HG03520 (cell line): Measurements from ENCODE around the gene MAZ.
"Not testable (repeated sequence)": the region's sequence is repeated elsewhere in the genome, so short reads cannot be mapped to it uniquely, and the experiment has no call there.

ENCODE experiments used
- ATAC-seq: cut with Tn5 transposase; IDR thresholded peaks from one replicate; pipeline ENCODE4 v1.9.1; 2021; ENCODE audit warnings: mild to moderate bottlenecking, moderate library complexity; ENCODE audit not compliant: unreplicated experiment

MAZ gene

DNA sequence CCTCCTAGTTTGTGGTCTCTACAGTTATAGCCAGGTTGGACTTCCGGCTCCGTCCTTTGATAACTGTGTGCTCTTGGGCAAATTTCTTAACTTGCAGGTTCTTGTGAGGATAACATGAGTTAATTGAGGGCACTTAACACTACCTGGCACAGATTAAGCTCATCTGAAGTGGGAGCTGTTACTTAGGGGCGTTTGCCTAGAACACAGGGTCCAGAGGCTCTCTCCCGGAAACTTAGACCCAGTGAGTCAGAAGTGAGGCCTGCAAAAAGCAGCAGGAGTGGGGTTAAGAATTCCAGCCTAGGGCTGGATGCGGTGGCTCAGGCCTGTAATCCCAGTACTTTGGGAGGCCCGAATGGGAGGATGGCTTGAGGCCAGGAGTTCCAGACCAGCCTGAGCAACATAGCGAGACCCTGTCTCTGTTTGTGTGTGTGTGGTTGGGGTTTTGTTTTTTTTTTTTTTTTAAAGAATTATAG lies 15.3 kb downstream of the MAZ start:
- no peak for ATAC-seq

DNA sequence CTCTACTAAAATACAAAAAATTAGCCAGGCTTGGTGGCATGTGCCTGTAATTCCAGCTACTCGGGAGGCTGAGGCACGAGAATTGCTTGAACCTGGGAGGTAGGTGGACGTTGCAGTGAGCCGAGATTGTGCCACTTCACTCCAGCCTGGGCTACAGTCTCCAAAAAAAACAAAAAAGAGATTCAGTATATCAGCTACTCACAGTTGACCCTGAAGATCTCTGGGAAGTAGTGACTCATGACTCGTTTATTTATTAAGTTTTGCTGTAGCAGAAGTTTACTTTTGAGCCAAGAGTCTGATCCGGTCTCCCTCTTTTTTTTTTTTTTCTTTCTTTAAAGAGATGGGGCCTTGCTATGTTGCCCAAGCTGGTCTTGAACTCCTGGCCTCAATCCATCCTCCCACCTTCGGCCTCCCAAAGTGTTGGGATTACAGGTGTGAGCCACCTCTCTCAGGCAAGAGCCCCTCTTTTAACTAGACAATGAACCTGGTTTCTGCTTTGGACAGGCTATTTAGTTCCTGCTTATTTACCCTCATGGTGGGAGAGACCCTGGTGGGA lies 18.3 kb downstream of the MAZ start:
- ATAC-seq = no peak

DNA sequence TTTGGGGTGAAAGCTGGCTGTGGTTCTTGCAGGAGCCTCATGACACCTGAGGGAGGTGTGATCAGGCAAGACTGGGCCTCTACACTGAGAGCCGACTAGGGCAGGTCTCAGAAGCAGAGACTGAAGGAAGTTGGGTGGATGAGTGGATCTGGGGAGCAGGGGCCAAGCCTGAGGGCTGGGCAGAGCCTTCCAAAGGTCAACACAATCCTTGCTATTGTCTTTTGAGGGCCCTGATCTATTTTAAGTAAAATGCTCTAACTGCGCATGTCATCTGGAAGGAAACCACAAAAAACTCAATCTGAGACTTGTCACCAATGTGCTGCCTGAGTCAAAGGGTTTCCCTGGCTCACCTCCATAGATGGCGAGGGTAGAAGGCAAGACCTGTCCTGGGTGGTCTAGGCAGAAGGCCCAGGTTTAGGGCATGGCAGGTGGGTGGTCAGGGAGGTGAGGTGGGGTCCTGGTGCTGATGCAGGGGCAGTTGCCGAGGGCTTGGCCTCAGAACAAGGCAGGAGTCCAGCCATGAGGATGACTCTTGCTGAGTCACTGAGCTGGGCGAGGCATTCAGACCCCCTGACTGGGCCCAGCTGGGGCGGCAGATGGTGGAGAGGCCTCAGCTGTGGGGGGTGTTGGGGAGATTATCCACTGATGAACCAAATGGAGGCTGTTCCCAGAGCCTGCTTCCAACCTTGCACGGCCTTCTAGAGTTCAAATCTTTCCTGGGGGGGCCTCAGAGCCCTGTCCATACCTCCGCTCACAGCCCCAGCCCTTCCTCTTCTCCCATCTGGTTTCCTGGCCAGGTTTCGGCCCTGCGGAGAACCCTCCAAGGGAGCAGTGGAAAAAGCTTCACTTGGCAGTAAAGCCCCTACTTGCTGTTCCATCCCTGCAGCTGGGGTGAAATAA lies 19.1 kb downstream of the MAZ start:
- ATAC-seq = no peak

DNA sequence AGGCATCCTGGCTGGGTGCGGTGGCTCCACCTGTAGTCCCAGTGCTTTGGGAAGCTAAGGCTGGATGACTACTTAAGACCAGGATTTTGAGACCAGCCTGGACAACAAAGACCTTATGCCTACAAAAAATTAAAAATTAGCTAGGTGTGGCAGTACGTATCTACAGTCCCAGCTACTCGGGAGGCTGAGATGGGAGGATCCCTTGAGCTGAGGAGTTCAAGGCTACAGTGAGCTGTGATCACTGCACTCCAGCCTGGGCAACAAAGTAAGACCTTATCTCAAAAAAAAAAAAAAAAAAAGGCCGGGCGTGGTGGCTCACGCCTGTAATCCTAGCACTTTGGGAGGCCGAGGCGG lies 20.0 kb downstream of the MAZ start:
- no peak for ATAC-seq

DNA sequence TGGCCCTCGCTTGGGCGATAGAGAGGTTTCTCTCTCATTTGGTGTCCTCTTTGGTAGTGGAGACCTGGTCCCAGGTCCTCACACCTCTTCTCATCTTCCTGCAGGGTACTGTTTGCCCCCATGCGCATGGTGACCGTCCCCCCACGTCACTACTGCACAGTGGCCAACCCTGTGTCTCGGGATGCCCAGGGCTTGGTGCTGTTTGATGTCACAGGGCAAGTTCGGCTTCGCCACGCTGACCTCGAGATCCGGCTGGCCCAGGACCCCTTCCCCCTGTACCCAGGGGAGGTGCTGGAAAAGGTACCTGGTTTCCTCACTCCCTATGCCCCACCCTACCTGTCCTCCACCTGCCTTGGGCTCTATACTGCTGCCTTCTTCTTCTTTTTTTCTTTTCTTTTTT lies 24.4 kb downstream of the MAZ start:
- no peak for ATAC-seq

DNA sequence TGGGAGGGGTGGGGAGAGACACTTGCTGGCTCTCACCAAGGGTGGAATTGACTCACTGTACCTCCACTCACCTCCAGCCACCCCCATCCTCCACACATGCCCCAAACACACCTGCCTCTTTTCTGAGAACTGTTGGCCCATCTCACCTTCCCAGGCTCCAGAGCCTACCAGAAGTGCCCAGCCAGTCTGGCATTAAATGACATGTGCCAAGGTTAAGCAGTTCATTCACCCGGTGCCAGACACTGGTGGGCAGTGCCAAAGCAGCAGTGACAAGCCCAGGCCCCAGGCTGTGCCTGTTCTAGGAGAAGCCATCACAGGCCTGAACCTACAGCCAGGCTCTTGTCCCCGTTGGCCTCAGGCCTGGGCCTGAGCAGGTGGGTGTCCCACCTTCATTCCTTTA lies 25.2 kb downstream of the MAZ start:
- ATAC-seq = no peak

DNA sequence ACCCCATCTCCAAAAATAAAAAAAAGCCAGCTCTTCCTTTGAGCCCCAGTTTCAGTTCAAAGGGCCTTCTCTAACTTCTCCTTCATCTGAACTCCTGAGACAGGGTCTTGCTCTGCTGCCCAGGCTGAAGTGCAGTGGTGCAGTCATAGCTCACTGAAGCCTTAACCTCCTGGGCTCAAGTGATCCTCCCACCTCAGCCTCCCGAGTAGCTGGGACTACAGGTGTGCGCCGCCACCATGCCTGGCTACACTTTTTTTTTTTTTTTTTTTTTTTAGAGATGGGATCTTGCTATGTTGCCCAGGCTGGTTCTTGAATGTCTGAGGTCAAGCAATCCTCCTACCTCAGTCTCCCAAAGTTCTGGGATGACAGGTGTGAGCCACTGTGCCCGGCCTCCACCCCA lies 26.9 kb downstream of the MAZ start:
- not testable (repeated sequence) for ATAC-seq

DNA sequence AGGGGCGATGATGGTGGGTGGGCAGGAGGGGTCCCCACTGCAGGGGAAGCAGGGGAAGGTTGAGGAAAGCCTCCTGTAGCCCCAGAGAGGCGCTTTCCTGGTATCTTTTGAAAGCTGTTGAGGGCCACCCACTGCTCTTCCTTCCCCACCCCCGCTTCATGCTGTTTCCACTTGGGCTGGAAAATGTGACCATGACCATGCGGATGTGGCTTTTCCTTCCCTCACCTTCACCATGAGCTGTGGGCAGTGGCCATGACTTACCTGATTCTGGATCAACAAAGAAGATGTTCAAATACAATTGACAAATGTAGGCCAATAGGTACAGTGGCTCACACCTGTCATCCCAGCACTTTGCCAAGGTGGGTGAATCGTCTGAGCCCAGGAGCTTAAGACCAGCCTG lies 27.8 kb downstream of the MAZ start:
- no peak for ATAC-seq

DNA sequence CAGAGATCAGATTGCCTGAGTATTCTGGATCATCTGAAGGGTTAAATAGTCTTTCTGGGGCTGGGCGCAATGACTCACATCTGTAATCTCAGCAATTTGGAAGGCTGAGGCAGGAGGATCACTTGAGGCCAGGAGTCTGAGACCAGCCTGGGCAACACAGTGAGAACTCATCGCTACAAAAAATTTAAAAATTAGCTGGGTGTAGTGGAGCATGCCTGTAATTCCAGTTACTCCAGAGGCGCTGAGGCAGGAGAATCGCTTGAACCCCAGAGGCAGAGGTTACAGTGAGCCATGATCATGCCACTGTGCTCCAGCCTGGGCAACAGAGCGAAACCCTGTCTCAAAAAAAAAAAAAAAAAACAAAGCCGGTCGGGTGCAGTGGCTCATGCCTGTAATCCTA lies 29.6 kb downstream of the MAZ start:
- no peak for ATAC-seq

DNA sequence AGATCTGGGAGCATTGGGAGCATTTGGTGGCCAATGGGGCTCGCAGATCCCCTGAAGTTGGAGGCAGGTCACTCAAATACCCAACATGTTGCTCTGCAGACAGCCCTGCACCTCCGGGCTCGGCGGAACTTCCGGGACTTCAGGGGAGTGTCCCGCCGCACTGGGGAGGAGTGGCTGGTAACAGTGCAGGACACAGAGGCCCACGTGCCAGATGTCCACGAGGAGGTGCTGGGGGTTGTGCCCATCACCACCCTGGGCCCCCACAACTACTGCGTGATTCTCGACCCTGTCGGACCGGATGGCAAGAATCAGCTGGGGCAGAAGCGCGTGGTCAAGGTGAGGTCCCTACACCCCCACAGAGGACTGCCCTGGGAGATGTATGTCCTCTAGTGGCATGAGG lies 30.3 kb downstream of the MAZ start:
- no peak for ATAC-seq

DNA sequence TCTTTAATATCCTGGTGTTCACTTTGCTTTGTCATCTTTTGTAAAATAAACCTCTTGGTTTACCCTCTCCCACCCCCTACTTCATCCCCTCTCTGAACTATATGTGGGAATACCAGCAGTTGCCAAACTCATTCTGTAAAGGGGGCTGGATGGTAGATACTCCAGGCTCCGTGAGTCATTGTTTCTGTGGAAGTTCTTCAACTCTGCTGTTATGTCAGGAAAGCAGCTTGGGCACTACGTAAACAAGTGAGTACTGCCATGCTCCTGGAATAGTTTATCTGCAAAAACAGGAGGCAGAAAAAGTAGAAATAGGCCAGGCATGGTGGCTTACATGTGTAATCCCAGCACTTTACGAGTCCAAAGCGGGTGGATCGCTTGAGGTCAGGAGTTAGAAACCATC lies 31.5 kb downstream of the MAZ start:
- ATAC-seq = no peak

DNA sequence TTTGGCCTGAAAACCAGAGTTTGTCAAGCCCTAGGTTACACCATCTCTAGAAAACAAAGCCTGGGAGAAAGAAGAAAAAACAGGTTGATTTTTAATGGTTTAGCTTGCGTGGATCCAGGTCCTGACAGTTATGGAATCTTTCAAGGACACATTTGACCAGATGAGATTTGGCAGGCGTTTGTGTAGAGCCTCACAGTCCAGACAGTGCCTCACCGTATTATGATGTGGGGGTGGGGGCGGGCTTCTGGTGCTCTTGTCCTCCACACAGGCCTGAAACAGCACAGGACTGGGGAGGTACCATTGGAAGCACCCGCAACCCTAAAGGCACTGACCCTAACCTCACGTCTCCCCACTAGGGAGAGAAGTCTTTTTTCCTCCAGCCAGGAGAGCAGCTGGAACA lies 33.5 kb downstream of the MAZ start:
- no peak for ATAC-seq

DNA sequence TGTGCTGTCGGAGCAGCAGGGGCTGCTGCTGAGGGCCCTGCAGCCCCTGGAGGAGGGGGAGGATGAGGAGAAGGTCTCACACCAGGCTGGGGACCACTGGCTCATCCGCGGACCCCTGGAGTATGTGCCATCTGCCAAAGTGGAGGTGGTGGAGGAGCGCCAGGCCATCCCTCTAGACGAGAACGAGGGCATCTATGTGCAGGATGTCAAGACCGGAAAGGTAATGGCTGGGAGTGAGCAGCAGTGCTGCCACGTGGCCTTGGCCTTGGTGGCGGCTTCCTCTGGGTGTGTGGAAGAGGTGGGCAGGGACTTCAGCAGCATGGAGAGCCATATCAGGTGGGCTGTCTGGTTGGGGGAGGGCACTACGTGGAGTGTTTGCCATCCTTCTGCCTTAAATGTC lies 33.9 kb downstream of the MAZ start:
- no peak for ATAC-seq

DNA sequence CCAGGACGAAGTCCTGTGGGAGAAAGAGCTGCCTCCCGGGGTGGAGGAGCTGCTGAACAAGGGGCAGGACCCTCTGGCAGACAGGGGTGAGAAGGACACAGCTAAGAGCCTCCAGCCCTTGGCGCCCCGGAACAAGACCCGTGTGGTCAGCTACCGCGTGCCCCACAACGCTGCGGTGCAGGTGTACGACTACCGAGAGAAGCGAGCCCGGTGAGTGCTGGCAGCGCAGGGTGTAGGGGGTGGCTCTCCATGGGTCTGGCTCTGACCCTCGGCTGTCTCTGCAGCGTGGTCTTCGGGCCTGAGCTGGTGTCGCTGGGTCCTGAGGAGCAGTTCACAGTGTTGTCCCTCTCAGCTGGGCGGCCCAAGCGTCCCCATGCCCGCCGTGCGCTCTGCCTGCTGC lies 35.3 kb downstream of the MAZ start:
- no peak for ATAC-seq

DNA sequence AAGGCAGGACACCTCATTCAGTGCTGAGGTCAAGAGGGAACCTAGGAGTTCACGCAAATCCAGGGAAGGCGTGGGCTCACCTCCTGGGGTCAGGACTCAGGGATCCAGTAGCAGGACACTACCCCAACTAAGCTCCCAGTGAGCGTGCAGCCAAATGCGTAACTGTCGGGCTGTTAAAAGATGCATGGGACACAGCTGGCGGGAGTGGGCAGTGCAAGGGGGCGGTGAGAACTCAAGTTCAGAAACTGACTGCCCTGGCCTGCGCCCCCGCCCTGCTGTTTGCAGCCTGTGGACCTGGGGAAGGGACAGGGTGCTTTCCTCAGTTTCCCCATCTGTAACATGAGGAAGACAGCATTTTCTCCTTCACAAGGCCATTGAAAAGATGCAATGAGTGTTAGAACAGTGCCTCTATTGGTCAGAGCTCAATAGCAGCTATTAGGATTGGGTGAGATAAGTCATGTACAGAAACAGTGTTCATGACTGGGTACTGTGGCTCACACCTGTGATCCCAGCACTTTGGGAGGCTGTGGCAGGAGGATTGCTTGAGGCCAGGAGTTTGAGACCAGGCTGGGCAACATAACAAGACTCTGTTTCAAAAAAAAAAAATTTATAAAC lies 36.5 kb downstream of the MAZ start:
- ATAC-seq = no peak

DNA sequence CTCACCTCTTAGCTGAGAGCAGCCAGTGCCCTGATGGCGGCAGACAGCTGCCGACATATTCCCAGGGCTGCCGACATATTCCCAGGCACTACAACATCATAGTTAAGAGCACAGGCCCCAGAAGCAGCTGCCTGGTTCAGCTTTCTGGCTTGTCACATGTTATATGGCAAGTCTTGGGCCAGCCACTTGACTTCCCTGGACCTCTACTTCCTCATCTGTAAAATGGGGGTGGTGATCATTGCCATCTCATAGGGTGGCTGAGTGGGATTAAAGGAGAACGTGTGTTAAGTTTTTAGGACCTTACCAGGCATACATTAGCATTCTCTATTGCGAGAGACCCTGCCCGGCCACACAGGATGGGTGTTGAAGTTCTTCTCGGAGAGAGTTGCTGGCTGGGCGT lies 37.6 kb downstream of the MAZ start:
- no peak for ATAC-seq

DNA sequence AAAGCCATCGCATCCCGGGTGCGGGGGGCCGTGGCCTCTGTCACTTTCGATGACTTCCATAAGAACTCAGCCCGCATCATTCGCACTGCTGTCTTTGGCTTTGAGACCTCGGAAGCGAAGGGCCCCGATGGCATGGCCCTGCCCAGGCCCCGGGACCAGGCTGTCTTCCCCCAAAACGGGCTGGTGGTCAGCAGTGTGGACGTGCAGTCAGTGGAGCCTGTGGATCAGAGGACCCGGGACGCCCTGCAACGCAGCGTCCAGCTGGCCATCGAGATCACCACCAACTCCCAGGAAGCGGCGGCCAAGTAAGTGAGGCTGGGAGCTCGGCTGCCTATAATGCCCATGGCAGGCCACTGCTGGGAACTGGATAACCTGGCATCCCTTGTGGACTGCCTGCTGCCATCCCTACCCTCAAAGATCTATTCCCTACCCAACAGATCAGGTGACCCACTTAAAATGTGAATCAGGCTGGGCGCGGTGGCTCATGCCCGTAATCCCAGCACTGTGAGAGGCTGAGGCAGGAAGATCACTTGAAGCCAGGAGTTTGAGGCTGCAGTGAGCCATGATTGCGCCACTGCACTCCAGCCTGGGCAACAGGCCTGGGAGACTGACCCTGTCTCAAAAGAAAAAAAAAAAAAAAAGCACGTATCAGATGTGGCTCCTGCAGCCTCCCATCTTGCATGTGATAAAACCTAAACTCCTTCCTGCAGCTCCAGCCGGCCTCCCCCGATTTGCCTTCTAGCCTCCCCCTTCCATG lies 38.4 kb downstream of the MAZ start:
- ATAC-seq = no peak

DNA sequence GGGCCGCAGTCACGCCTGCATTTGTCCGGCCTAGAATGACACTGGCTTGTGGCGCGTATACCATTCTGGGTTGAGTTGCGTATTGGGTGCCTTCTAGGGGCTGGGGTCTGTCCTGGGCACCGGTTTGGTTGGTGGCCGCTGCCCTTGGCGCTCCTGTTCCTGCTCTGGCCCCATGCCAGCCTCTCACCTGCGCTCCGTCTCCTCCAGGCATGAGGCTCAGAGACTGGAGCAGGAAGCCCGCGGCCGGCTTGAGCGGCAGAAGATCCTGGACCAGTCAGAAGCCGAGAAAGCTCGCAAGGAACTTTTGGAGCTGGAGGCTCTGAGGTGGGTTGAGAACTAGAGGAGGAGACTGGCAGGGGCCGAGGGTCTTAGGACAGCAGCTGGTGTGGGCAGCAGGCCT lies 39.3 kb downstream of the MAZ start:
- no peak for ATAC-seq

DNA sequence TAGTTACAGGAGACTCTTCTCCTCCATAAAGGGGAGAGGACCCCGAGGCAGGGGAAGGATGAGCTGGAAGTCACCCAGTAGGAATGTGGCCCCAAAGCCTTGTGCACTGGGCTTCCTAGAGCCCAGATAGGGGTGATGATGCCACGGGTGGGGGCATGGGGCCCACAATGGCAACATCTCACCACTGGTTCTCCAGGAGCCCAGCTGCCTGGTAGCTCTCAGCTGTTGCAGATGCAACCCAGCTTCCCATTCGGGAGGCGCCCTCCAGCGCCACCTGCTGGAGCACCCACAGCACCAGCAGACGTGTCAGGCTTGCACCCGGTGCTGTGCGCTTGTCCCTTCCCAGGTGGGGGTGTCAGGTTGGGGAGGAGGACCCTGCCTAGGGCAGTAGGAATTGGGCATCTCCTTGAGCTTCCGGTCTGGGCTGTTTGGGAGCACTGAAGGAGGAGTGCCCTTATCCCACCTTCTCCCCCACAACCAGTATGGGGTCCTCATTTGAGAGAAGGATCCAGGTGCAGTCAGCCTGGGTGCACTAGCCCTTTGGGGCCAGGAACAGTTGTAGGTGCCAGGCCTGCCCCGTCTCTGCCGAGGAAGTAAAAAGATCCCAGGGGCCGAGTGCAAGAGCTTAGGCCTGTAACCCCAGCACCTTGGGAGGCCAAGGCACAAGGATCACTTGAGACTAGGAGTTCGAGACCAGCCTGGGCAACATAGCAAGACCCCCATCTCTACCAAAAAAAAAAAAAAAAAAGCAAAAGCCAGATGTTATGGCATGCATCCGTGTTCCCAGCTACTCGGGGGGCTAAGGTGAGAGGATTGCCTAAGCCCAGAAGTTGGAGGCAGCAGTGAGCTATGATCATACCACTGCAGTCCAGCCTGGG lies 42.3 kb downstream of the MAZ start:
- no peak for ATAC-seq

DNA sequence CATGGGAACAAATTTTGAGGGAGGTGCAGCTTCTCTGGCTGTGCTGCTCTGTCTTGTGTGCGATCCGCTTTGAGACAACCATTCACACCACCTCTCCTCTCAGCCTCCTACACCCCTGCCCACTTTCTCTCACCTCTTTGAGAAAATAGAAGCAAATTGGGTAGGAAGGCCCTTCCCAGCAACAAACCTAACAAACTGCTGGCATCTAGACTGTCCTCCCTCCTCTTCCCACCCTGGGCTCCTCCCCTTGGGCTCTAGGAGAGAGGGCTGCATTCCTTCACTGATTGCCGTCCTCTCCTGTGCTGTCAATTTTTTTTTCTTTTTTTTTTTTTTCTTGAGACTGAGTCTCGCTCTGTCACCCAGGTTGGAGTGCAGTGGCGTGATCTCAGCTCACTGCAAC lies 43.2 kb downstream of the MAZ start:
- no peak for ATAC-seq

DNA sequence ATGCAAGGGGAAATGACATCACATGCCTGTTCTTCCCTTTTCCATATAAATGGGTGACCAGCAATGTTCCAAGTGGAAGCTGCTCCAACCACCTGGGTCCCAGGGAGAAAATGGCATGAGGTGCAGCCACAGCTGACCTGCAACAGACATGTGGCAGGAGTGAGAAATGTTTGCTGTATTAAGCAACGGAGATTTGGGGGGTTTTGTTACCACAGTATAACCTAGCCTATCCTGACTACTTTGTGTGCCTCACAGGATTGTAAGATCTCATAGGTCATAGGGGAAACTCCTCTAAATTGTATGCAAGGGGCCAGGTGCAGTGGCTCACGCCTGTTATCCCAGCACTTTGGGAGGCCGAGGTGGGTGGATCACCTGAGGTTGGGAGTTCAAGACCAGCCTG lies 44.7 kb downstream of the MAZ start:
- ATAC-seq = no peak
